GM12874 (cell line): Measurements from ENCODE around the gene TRIM38.

Source experiments
- TF ChIP-seq, protein P1 (sequence below): IDR thresholded peaks from 2 replicates; pipeline ENCODE4 v1.5.1; 2011; ENCODE audit warnings: low read depth, mild to moderate bottlenecking, control low read depth, low read length, moderate library complexity; ENCODE audit not compliant: insufficient read depth

Gene TRIM38

DNA sequence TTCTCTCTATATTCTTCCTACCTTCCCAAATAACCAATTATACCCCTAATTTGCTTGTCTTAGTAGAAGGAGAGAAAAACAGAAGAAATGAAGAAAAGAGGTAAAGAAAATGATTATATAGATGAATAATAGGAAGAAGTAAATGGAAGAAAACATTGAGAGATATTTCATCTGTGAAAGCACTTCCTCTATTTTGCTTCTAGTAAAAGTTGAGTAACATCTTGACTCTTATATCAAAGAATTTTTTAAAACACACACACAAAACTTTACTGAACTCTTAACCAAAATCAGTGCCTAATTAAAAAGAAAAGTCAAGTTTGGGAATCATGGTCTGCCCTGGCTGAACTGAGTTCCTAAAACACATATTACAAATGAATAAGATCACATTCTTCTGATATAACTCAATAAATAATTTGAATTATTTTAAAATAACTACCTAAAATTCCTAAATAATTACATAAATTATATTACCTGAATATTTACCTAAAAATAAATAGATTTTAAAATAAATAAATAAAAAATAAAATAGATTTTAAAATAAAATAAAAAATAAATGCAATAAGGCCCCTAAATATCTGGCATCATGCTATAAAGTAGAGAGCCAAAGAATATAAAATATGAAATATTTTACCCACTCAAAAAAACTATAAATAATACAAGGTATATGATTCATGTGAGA lies 40.9 kb upstream of the TRIM38 start:
- TF ChIP-seq, protein P1, sequence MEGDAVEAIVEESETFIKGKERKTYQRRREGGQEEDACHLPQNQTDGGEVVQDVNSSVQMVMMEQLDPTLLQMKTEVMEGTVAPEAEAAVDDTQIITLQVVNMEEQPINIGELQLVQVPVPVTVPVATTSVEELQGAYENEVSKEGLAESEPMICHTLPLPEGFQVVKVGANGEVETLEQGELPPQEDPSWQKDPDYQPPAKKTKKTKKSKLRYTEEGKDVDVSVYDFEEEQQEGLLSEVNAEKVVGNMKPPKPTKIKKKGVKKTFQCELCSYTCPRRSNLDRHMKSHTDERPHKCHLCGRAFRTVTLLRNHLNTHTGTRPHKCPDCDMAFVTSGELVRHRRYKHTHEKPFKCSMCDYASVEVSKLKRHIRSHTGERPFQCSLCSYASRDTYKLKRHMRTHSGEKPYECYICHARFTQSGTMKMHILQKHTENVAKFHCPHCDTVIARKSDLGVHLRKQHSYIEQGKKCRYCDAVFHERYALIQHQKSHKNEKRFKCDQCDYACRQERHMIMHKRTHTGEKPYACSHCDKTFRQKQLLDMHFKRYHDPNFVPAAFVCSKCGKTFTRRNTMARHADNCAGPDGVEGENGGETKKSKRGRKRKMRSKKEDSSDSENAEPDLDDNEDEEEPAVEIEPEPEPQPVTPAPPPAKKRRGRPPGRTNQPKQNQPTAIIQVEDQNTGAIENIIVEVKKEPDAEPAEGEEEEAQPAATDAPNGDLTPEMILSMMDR: no peak

DNA sequence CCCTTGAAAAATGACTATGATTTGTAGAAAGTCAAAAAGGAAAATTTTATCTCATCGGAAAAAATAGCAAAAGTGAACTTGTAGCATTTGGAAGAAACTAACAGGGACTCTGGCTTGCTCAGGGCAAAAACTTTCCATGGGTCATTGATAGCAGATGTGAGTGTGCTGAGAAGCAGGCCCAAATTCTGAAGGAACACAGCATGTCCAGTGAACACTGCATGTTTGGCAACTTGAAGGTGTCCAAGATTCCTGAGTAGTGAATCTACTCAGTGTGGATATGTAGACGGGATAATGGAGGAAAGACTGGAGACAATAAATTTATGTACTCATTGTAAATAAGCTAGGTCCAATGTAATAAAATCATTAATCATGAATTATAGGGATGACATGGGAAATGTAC lies 40.3 kb upstream of the TRIM38 start:
- TF ChIP-seq, protein P1: no peak

DNA sequence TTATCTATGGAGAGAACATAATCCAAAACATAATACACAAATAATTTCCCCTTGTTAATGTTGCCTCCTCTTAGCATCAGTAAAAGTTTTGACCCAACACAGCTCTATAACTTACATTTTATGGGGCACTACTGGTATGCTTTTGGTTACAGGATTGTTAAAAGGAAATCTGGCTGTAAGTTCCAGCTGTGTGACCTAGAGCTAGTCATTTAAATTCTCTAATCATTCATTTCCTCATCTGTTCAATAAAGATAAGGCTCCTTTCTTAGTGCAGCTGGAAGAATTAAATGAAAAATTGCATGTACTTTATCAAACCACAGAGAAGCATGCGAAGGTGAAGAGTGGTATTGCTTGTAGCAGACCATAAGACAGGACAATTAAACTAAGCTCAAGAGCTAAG lies 36.7 kb upstream of the TRIM38 start:
- TF ChIP-seq, protein P1: no peak

DNA sequence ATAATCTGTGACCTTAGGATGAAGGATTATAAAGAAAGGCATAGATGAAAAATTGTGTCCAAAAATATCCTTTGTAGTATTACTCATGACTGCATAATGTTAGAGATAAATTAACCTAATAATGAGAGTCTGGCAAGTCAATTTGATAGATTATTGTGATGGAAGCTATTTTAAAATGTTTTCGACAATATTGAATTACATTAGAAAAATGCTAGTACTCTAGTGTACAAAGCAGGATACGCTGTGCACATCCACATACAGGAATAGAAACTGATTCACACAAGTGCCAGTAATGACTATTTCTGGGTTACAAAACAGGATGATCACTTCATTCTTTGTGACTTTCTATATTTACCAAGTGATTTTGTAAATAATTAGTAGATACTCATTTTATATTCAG lies 35.4 kb upstream of the TRIM38 start:
- TF ChIP-seq, protein P1: no peak

DNA sequence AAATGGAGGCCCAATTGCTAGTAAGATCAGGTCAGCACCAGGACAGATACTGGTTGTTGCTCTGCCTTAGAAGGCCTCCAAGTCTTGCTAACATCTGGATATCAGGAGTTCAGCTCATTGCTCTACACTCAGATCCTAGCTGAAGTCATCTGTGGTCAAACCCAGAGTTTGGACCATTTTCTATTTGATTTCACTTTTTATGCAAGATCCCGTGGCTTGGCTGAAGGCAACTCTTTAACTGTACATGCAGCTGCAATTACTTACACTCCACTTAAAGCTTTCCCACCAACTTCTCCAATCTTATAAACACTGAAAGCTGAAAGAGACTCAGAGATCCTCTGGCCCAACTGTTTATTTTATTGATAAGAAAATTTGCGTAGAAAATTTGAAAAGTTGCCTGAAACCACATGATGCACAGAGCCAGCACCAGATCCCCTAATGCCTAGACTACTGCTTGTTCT lies 34.8 kb upstream of the TRIM38 start:
- TF ChIP-seq, protein P1: no peak

DNA sequence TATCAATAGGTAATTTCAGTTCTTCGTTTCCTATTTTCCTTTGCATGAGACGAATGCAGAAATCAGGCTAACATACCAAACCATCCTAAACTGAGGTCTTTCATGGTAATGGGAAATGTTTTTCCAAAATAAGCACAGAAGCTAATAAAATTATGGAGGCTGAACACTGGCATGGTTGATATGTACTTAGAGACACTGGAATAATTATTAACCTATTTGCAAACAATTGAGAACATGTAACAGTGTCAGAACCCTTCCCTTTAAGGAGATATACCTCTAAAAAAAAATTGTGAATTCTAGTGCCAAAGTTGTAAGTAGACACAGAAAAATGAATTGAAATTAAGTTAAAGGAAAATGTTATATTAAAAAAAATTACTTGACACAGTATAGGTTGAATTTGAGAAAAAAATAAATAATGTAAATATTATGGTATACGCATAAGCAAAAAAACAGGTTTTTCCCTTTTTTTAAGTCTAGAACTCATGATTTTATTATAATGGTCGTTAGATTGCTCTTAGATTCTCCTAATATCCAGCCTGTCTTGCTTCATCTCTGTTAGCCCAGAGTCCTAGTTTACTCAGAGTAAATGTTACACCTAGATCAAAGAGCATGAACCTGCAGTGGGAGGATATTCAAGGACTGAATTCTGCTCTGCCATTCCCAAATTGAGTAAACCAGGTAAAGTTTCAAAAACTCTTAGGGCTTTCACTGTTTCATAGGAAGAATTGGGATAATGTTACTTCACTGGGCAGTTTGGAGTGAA lies 33.9 kb upstream of the TRIM38 start:
- TF ChIP-seq, protein P1: no peak

DNA sequence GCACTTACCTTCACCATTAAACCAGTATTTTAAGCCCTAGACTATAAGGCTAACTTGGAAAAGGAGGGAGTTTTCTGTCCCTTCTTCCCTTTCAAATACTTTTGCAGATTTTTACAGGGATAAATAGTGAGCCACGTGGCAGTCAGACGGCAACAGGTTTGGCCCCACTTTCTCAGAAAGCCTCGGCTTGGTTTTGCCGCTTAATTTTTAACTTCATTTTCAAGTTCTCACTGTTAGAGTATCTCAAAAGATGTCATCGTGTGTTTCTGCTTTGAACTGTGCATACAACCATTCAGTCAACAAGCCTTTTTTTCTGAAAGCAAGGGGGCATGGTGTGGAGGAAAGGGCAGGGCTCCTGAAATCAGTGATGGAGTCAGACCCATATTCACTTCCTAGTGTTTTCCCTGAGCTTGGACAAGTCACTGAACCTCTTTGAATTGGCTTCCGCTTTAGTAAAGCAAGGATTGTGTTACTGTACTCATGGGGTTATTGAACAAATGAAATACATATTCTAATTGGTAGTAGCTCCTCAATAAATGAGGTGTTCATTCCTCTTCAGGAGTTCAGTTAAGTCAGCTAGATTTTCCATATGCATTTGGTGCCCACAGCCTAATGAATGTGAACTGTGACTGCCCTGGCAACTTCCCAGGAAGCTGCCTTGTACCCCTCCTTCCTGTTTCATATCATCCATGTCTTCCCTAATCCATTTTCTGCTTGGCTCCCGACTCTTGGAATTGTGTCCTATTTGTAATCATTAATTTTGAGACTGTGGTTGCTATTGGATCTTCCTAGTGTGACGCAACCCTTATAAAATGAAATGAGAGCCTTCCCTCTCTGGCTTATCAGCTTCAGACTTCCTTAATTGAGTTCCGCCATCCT lies 31.8 kb upstream of the TRIM38 start, which contains the start of gene SLC17A2:
Gene SLC17A2, minus strand, starts transcription at position 160 of the 879 bp plus-strand sequence. CDS start 4,895 bp downstream, outside the sequence.
- TF ChIP-seq, protein P1: no peak
